Naive thymus-derived CD4-positive, alpha-beta T cell (primary cell): ENCODE data around the gene MB. TPM values are rescaled to one million over a fixed set of nuclear protein-coding genes. Genes with fewer than 3 reads are reported as not detected.

ENCODE experiments used
- ATAC-seq: fragments of 150-1000 bp; cut with Tn5 transposase; 2 replicates; pipeline ENCODE4 v1.10.0; 2021; ENCODE audit warnings: mild to moderate bottlenecking, moderate library complexity
- CTCF ChIA-PET: fragments of 350-600 bp; sonication (Branson Sonifier 250); formaldehyde crosslinking; loops from one replicate; lab custom pipeline; 2021; ENCODE audit warnings: antibody characterized with exemption; lab: Charles Lee
- POLR2A ChIA-PET: fragments of 350-600 bp; sonication (Branson Sonifier 250); formaldehyde crosslinking; loops from one replicate; lab custom pipeline; 2021; ENCODE audit warnings: antibody characterized with exemption, inconsistent platforms; lab: Charles Lee
- DNase-seq, 9 donors: peaks; one replicate each; pipeline versions ENCODE4 v3.0.0 to v3.0.0-alpha.2; 2020 to 2022; ENCODE audit warnings: mixed read lengths in 1 of 9
- H3K27ac ChIP-seq: one replicate; pipeline ENCODE4 v1.7.0; 2013; ENCODE audit warnings: mild to moderate bottlenecking, low read depth, low read length, moderate library complexity
- H3K27me3 ChIP-seq, 2 donors: one replicate each; pipeline ENCODE4 v1.7.0; 2013; ENCODE audit warnings: low read length in 2 of 2, mild to moderate bottlenecking in 2 of 2, moderate library complexity in 2 of 2; ENCODE audit not compliant: control insufficient read depth in 2 of 2, insufficient read depth in 2 of 2
- H3K36me3 ChIP-seq, 3 experiments: 1 replicate in 2 of 3; 2 replicates in 1 of 3; pipeline ENCODE4 v1.7.0; 2013; ENCODE audit warnings: low read length in 3 of 3, mild to moderate bottlenecking in 3 of 3, moderate library complexity in 1 of 3; ENCODE audit not compliant: insufficient read depth in 3 of 3, control insufficient read depth in 2 of 3
- H3K4me1 ChIP-seq, 2 donors: one replicate each; pipeline ENCODE4 v1.7.0; 2013; ENCODE audit warnings: low read length in 2 of 2, mild to moderate bottlenecking in 2 of 2, moderate library complexity in 1 of 2; ENCODE audit not compliant: control insufficient read depth in 2 of 2, insufficient read depth in 2 of 2
- H3K4me3 ChIP-seq: 2 replicates; pipeline ENCODE4 v1.7.0; 2013; ENCODE audit warnings: mild to moderate bottlenecking, low read length
- H3K9me3 ChIP-seq, 3 experiments: 1 replicate in 2 of 3; 2 replicates in 1 of 3; pipeline ENCODE4 v1.7.0; 2013; ENCODE audit warnings: low read length in 3 of 3; ENCODE audit not compliant: control insufficient read depth in 2 of 3
- H3K27ac Mint-ChIP-seq, 9 donors: one replicate each; pipeline ENCODE4 v1.8.0; 2020 to 2022; ENCODE audit warnings: mixed read lengths in 9 of 9, mild to moderate bottlenecking in 8 of 9, moderate library complexity in 5 of 9, inconsistent platforms in 2 of 9
- H3K27me3 Mint-ChIP-seq, 5 donors: one replicate each; pipeline ENCODE4 v1.8.0; 2021 to 2022; ENCODE audit warnings: mixed read lengths in 5 of 5, mild to moderate bottlenecking in 1 of 5
- H3K36me3 Mint-ChIP-seq, 5 donors: one replicate each; pipeline ENCODE4 v1.8.0; 2020 to 2022; ENCODE audit warnings: mixed read lengths in 5 of 5, mild to moderate bottlenecking in 3 of 5, inconsistent platforms in 1 of 5
- H3K4me1 Mint-ChIP-seq, 7 donors: one replicate each; pipeline ENCODE4 v1.8.0; 2020 to 2022; ENCODE audit warnings: mixed read lengths in 7 of 7, mild to moderate bottlenecking in 3 of 7, inconsistent platforms in 1 of 7
- H3K4me3 Mint-ChIP-seq, 10 donors: one replicate each; pipeline ENCODE4 v1.8.0; 2020 to 2022; ENCODE audit warnings: mild to moderate bottlenecking in 10 of 10, mixed read lengths in 10 of 10, moderate library complexity in 6 of 10, inconsistent platforms in 2 of 10
- H3K9me3 Mint-ChIP-seq, 11 donors: one replicate each; pipeline ENCODE4 v1.8.0; 2020 to 2022; ENCODE audit warnings: mixed read lengths in 11 of 11, mild to moderate bottlenecking in 4 of 11, inconsistent platforms in 1 of 11, moderate library complexity in 1 of 11
- intact Hi-C, 2 donors: fragments of 100-400 bp; cut with micrococcal nuclease; formaldehyde crosslinking; loops; one replicate each; pipeline ENCODE4 v1.15.1; 2023
- polyA plus RNA-seq, 2 donors: library from polyadenylated mRNA; unstranded; fragments of 300-500 nt; fragmentation: Illumina TruSeq; gene quantifications; one replicate each; pipeline ENCODE4 v1.2.3, GENCODE V29; 2021
- total RNA-seq, 6 experiments: library from RNA in 5 of 6; stranded (reverse) in 5 of 6; gene quantifications; 1 replicate in 5 of 6; 2 replicates in 1 of 6; pipeline ENCODE4 v1.2.3 and lab custom pipeline; 2021 to 2026

MB gene
- total and polyA plus RNA-seq, 7 experiments from 2014 or later = 0.60 TPM; not detected in 6

DNA sequence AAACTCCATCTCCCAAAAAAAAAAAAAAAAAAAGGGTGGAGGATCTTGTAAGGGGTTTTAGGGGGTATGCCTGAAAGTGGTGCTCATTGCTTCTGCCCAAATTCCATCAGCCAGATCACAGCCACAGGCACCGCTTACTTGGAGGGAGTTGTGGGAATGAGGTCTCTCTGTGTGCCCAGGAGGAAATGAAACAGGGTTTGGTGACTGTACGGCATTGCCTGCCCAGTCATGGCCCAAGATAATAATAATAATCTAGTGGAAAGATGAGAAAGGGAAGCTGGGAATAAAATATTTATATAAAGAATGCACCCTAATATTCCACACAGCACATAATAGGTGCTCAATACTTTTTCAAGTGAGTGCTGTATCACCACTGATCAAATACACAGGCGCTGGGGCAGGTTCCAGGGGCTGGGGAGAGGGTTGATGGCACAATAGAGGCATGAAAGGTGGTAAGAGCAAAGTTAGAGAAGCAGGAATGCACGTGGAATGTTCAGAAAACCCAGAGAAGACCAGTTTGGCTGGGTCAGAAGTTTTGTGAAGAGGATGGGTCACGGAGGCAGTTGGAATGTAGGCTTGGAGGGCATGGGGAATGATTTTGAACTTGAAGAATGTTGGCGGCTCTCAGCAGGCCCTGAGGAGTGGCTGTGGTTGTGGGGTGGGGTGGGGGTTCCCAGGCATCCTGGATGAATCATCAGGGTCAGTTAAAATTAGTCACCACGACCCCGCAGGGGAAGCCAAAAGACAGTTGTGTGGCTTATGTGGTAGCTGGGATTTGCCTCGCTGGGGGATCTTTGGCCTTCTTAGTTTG is 12.5 kb upstream of the MB start:
- intact Hi-C loops = loop anchor here (10.0 kb wide), 1 partner anchor 215 kb away; no protein-coding TSS in a partner anchor

DNA sequence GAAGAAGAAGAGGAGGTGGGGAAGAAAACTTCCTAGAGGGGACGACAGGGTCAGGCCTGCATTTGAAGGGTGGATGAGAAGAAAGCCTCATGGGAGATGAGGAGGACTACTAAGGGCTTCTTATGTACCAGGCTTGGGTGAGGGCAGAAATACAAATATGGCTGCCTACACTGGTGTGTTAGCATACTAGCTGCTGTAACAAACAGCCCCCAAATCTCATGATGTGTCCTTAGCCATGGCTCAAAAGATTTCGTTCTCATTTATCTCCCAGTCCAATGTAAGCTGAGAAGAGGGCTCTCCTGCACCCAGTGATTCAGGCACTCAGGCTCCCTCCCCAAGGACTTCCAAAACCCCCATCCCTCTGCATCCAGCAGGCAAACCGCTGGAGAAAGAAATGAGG is 11.6 kb upstream of the MB start:
- Histone ChIP-seq H3K36me3 (no peaks in the 10 kb centered on the region), H3K4me3 (no peak overlapping the region), H3K9me3 (no peaks in the 10 kb centered on the region), H3K27ac (no peak overlapping the region), H3K27me3 (no peaks in the 10 kb centered on the region), H3K4me1 (peaks cover 0 to 10% of the 10 kb centered on the region in 2 donors)
- Mint-ChIP-seq H3K36me3 (peaks cover 0 to 1% (median 0%) of the 10 kb centered on the region in 5 donors), H3K4me3 (peak overlapping the region in 1 of 10 donors; percentile 9), H3K27ac (peak overlapping the region in 1 of 9 donors; percentile 34), H3K9me3 (peaks cover 0 to 3% (median 0%) of the 10 kb centered on the region in 11 donors), H3K4me1 (peaks cover 15 to 35% (median 29%) of the 10 kb centered on the region in 7 donors), H3K27me3 (peaks cover 0 to 14% (median 7%) of the 10 kb centered on the region in 5 donors)
- CTCF ChIA-PET = no interaction called here
- intact Hi-C loops = loop anchor here (10.0 kb wide), 1 partner anchor 216 kb away; no protein-coding TSS in a partner anchor
- POLR2A ChIA-PET = no interaction called here
- DNase-seq (no peak), ATAC-seq (no peak)

More for the DNA sequence above, 12.5 kb upstream of the MB start:
- Histone ChIP-seq H3K27me3 (no peaks in the 10 kb centered on the region), H3K9me3 (no peaks in the 10 kb centered on the region), H3K4me1 (peaks cover 0 to 10% of the 10 kb centered on the region in 2 donors), H3K4me3 (no peak overlapping the region), H3K36me3 (no peaks in the 10 kb centered on the region), H3K27ac (no peak overlapping the region)
- Mint-ChIP-seq H3K4me1 (peaks cover 22 to 42% (median 31%) of the 10 kb centered on the region in 7 donors), H3K36me3 (peaks cover 0 to 1% (median 0%) of the 10 kb centered on the region in 5 donors), H3K27ac (peak overlapping the region; percentile 38 to 88 (median 78)), H3K9me3 (peaks cover 0 to 3% (median 0%) of the 10 kb centered on the region in 11 donors), H3K27me3 (peaks cover 0 to 8% (median 1%) of the 10 kb centered on the region in 5 donors), H3K4me3 (peak overlapping the region in 1 of 10 donors; percentile 54)
- peak; percentile 66 for ATAC-seq
- POLR2A ChIA-PET = no interaction called here
- CTCF ChIA-PET = no interaction called here
- DNase-seq = peak in 1 of 9 donors; percentile 72

DNA sequence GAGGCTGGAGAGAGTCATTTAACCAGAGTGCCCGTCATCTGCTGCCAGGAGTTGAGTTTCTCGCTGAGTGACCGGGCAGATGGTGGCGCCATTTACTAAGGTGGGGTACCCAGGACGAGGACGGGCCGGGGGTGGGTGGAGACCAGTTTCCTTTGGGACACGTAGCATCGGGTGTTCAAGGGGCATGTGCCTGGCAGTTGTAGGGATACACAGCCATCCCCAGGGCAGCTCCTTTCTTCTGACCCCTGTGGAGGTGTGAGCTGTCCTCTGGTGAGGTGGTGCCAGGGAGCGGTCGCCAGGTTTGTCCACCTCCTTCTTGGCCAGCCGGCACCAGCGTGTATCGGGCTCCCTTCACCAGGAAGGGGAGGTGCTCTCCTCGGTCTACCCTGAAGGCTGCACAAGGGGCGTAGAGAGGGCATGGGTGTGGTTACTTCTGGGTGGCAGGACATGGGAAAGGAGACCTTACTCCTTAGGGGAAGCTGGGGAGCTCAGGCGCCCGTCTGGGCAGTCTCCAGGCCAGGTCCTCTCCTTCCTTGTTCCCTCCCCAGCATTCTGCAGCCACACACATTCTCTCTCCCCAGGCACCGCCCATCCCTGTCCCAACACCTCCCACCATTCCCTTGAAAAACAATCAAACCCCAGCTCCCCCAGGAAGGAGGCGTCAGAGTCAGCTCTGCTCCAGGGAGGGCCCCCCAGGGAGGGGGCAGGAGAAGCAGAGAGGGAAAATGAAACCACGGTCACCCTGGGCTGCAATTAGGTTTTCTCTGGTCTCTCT is 10.3 kb upstream of the MB start:
- intact Hi-C loops = loop anchor here (1.0 to 10.0 kb wide), 5 partner anchors 112 to 497 kb away; no protein-coding TSS in a partner anchor
- peak; percentile 42 for ATAC-seq
- CTCF ChIA-PET = interaction anchor here (0.7 to 1.8 kb wide), 8 partner anchors 97 to 497 kb away, joined by 3 to 9 read pairs (median 4); no protein-coding TSS in a partner anchor
- Histone ChIP-seq H3K4me3 (peak overlapping the region; percentile 55), H3K27ac (no peak overlapping the region), H3K4me1 (peaks cover 0 to 10% of the 10 kb centered on the region in 2 donors), H3K9me3 (no peaks in the 10 kb centered on the region), H3K27me3 (no peaks in the 10 kb centered on the region), H3K36me3 (no peaks in the 10 kb centered on the region)
- Mint-ChIP-seq H3K36me3 (peaks cover 0 to 1% (median 0%) of the 10 kb centered on the region in 5 donors), H3K27me3 (peaks cover 0 to 14% (median 8%) of the 10 kb centered on the region in 5 donors), H3K4me3 (peak overlapping the region; percentile 53 to 86 (median 73)), H3K9me3 (peaks cover 0 to 3% (median 0%) of the 10 kb centered on the region in 11 donors), H3K27ac (peak overlapping the region in 7 of 9 donors; percentile 28 to 93 (median 64)), H3K4me1 (peaks cover 8 to 30% (median 28%) of the 10 kb centered on the region in 7 donors)
- DNase-seq = peak in 5 of 9 donors; percentile 14 to 49 (median 34)
- POLR2A ChIA-PET = interaction anchor here (0.7 to 1.5 kb wide), 2 partner anchors 11 to 20 kb away, joined by 4 read pairs; partner anchors contain the start of genes APOL6 and MB

DNA sequence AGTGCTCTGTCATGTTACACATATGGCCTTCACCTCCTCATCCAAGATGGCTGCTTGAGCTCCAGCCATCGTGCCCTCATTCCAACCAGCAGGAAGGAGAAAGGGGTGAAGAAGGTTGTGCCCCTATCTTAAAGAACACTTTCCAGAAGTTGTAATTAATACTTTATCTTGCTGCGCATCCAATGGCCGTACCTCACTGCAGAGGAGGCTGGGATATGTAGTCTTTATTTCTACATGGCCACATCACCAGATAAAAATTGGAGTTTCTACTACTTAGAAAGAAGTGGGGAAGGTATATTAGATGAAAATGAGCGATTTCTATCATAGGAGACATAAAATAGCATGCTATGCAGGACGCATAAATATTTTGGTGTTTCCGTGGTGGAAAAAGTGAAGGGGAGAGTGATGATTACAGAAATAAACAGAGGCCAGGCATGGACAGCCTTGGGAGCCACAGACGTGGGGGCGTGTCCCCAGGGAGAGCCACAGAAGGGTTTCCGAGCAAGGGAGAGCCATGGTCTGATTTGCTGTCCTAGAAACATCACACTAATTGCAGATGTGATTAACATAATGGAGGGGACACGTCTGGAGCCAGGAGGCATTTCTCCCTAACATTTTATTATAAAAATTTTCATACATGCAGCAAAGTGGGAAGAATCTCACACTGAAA is 8.8 kb upstream of the MB start:
- Histone ChIP-seq H3K4me1 (peaks cover 0 to 10% of the 10 kb centered on the region in 2 donors), H3K27me3 (no peaks in the 10 kb centered on the region), H3K36me3 (no peaks in the 10 kb centered on the region), H3K9me3 (no peaks in the 10 kb centered on the region), H3K27ac (no peak overlapping the region), H3K4me3 (no peak overlapping the region)
- H3K9me3 Mint-ChIP-seq = peaks cover 0 to 3% (median 0%) of the 10 kb centered on the region in 11 donors
- POLR2A ChIA-PET = interaction anchor here (0.6 to 1.5 kb wide), 2 partner anchors 10 to 22 kb away, joined by 3 to 4 read pairs; partner anchors contain the start of genes APOL6 and MB
- peaks cover 0 to 14% (median 8%) of the 10 kb centered on the region in 5 donors for H3K27me3 Mint-ChIP-seq
- intact Hi-C loops = loop anchor here (10.0 kb wide), 1 partner anchor 219 kb away; no protein-coding TSS in a partner anchor
- no peak overlapping the region for H3K27ac Mint-ChIP-seq
- peak overlapping the region in 3 of 10 donors; percentile 1 to 48 (median 14) for H3K4me3 Mint-ChIP-seq
- CTCF ChIA-PET = interaction anchor here (0.6 kb wide), 1 partner anchor 11 kb away, joined by 4 read pairs; no protein-coding TSS in a partner anchor
- H3K4me1 Mint-ChIP-seq = peaks cover 8 to 30% (median 28%) of the 10 kb centered on the region in 7 donors
- ATAC-seq (no peak), DNase-seq (no peak)
- peaks cover 0 to 1% (median 0%) of the 10 kb centered on the region in 5 donors for H3K36me3 Mint-ChIP-seq

DNA sequence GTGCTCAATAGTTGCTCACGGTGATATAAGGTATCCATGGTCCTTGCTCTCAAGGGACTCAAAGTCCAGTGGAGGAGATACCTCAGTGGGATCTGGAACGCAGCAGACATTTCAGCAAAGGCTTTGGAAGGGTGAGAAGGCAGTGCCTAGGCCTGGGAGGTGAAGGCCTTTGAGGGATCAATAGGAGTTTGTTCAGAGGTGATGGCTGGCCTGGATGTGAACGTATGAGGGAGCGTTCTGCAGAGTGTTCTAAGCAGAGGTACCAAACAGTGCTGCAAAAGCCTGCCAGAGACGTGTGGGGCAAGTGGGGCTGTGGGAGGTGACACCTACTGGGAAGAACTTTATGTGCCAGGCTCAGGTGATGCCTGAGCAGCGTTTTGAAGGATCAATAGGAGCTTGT is 7.4 kb upstream of the MB start:
- no peak overlapping the region for H3K27ac ChIP-seq
- intact Hi-C loops = loop anchor here (10.0 kb wide), 1 partner anchor 220 kb away; no protein-coding TSS in a partner anchor
- H3K9me3 Mint-ChIP-seq = peaks cover 0 to 2% (median 0%) of the 10 kb centered on the region in 11 donors
- H3K4me1 ChIP-seq = peaks cover 0 to 10% of the 10 kb centered on the region in 2 donors
- H3K4me3 Mint-ChIP-seq = peak overlapping the region in 1 of 10 donors; percentile 40
- H3K4me3 ChIP-seq = no peak overlapping the region
- no peak overlapping the region for H3K27ac Mint-ChIP-seq
- peaks cover 3 to 21% (median 18%) of the 10 kb centered on the region in 7 donors for H3K4me1 Mint-ChIP-seq
- no peaks in the 10 kb centered on the region for H3K27me3 ChIP-seq
- ATAC-seq (no peak), DNase-seq (no peak)
- no peaks in the 10 kb centered on the region for H3K9me3 ChIP-seq
- H3K36me3 Mint-ChIP-seq = peaks cover 0 to 1% (median 0%) of the 10 kb centered on the region in 5 donors
- ChIA-PET CTCF (no interaction called here), POLR2A (no interaction called here)
- H3K36me3 ChIP-seq = no peaks in the 10 kb centered on the region
- peaks cover 0 to 14% (median 8%) of the 10 kb centered on the region in 5 donors for H3K27me3 Mint-ChIP-seq
